Measurements from ENCODE around the gene PDSS2. TPM values are rescaled to one million over a fixed set of nuclear protein-coding genes. Genes with fewer than 3 reads are reported as not detected.
"Not testable (repeated sequence)": the region's sequence is repeated elsewhere in the genome, so short reads cannot be mapped to it uniquely, and the experiment has no call there.

PDSS2 gene
- polyA plus RNA-seq, 3 donors, result 10.1 to 13.9 (median 13.3) TPM

GRCh38 chr6:107308677-107309076 is 150.7 kb downstream of the PDSS2 start:
- Histone ChIP-seq H4K20me1 (ENCODE audit: insufficient read depth, low read length) (peaks cover 5% of the 10 kb centered on the region), H3K4me3 (replicated peaks in 1 of 3; ENCODE audit: low read depth in 2 of 3, low read length in 3 of 3) (no peak overlapping the region), H3K79me2 (ENCODE audit: insufficient read depth, low read length) (no peaks in the 10 kb centered on the region), H2AFZ (ENCODE audit: insufficient read depth, low read depth, low read length, poor library complexity, severe bottlenecking) (no peak overlapping the region), H3K9ac (ENCODE audit: insufficient read depth, low read length, poor library complexity, severe bottlenecking) (no peak overlapping the region), H3K36me3 (replicated peaks in 1 of 2; ENCODE audit: control insufficient read depth in 1 of 2, insufficient read depth in 2 of 2, low read length in 2 of 2) (no peaks in the 10 kb centered on the region), H3K4me2 (replicated peaks; ENCODE audit: extremely low read depth, low read length, poor library complexity, severe bottlenecking) (no peak overlapping the region), H3K9me3 (replicated peaks in 1 of 2; ENCODE audit: control insufficient read depth in 1 of 2, insufficient read depth in 1 of 2, low read length in 2 of 2) (no peaks in the 10 kb centered on the region), H3K27me3 (ENCODE audit: control insufficient read depth in 2 of 2, insufficient read depth in 2 of 2, low read length in 2 of 2) (no peaks in the 10 kb centered on the region), H3K4me1 (ENCODE audit: control insufficient read depth in 1 of 2, insufficient read depth in 2 of 2, low read length in 2 of 2) (no peaks in the 10 kb centered on the region), H3K27ac (ENCODE audit: low read depth in 1 of 2, low read length in 2 of 2) (no peak overlapping the region)
- WGBS (ENCODE audit: insufficient coverage), result 100% methylated on average over 3 of the region's 3 CpGs
- no peaks in the 10 kb centered on the region for H3K9me3 Mint-ChIP-seq
- TF ChIP-seq CTCF (IDR thresholded peaks at IDR 0.05), result no peak
- peak overlapping the region in 1 of 7 donors; percentile 45 for H3K27ac Mint-ChIP-seq
- intact Hi-C loops (cut with micrococcal nuclease), result no loop called here
- H3K4me3 Mint-ChIP-seq, result no peak overlapping the region
- no peak for DNase-seq
- no peaks in the 10 kb centered on the region for H3K4me1 Mint-ChIP-seq
- H3K27me3 Mint-ChIP-seq (ENCODE audit: low read depth in 3 of 3), result no peaks in the 10 kb centered on the region
- H3K36me3 Mint-ChIP-seq, result peaks cover 3 to 5% of the 10 kb centered on the region in 2 donors

DNA sequence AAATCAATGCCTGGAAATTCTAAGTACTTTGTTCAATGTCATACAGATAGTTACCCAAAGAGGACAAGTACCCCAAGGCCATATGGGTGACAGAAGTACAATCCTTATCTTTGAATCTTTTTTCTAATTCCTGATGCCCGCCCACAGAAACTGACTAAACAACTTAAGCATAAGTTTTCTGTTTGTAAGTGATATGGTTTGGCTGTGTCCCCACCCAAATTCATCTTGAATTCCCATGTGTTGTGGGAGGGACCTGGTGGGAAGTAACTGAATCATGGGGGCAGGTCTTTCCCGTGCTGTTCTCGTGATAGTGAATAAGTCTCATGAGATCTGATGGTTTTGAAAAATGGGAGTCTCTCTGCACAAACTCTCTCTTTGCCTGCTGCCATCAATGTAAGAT is 153.4 kb downstream of the PDSS2 start:
- H3K27me3 Mint-ChIP-seq (ENCODE audit: low read depth in 3 of 3); H3K4me1 ChIP-seq (ENCODE audit: control insufficient read depth in 1 of 2, insufficient read depth in 2 of 2, low read length in 2 of 2); H3K79me2 ChIP-seq (ENCODE audit: insufficient read depth, low read length); H3K4me1 Mint-ChIP-seq; H3K36me3 Mint-ChIP-seq; H3K27ac ChIP-seq (ENCODE audit: low read depth in 1 of 2, low read length in 2 of 2); H3K9me3 Mint-ChIP-seq; H3K4me3 Mint-ChIP-seq; H2AFZ ChIP-seq (ENCODE audit: insufficient read depth, low read depth, low read length, poor library complexity, severe bottlenecking); H3K4me2 ChIP-seq (replicated peaks; ENCODE audit: extremely low read depth, low read length, poor library complexity, severe bottlenecking); H4K20me1 ChIP-seq (ENCODE audit: insufficient read depth, low read length); H3K36me3 ChIP-seq (replicated peaks in 1 of 2; ENCODE audit: control insufficient read depth in 1 of 2, insufficient read depth in 2 of 2, low read length in 2 of 2); H3K27me3 ChIP-seq (ENCODE audit: control insufficient read depth in 2 of 2, insufficient read depth in 2 of 2, low read length in 2 of 2); DNase-seq; intact Hi-C loops (cut with micrococcal nuclease); H3K4me3 ChIP-seq (replicated peaks in 1 of 3; ENCODE audit: low read depth in 2 of 3, low read length in 3 of 3); H3K9me3 ChIP-seq (replicated peaks in 1 of 2; ENCODE audit: control insufficient read depth in 1 of 2, insufficient read depth in 1 of 2, low read length in 2 of 2); H3K9ac ChIP-seq (ENCODE audit: insufficient read depth, low read length, poor library complexity, severe bottlenecking): not testable (repeated sequence)
- H3K27ac Mint-ChIP-seq, result peak overlapping the region in 1 of 7 donors; percentile 10
- WGBS (ENCODE audit: insufficient coverage), result no CpG with 5 or more reads among the region's 3 CpGs
